M059J (cell line): ENCODE results near the gene CHMP4A. TPM values are rescaled to one million over a fixed set of nuclear protein-coding genes. Genes with fewer than 3 reads are reported as not detected.
"Not testable (repeated sequence)": the region's sequence is repeated elsewhere in the genome, so short reads cannot be mapped to it uniquely, and the experiment has no call there.

Source experiments
- DNase-seq: peaks from one replicate; pipeline ENCODE4 v3.0.0-alpha.2; 2012; ENCODE audit warnings: low read depth
- total RNA-seq: library from RNA; depleted of rRNA; stranded (reverse); fragments of >200 nt; shearing (Covaris generic); gene quantifications from 2 replicates; pipeline ENCODE4 v1.2.3, GENCODE V29; 2014

CHMP4A gene
- total RNA-seq, 1 experiment from 2014 or later = 44.8 TPM

DNA sequence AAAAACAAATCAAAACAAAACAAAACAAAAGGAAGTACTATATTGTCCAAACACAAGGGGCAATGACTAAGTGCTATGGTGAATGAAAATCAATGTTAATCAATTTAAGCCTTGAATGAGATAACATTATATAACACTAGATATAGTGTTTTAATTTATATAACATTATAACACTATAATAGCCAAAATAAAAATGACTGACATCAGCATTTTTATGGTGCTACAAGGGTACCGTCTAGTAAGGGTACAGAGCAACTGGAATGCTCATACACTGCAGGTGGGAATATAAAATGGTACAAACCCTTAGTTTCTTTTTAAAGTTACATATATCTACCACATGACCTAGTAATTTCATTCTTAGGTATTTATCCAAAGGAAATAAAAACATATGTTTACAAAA is 13.2 kb upstream of the CHMP4A start:
- DNase-seq = no peak

DNA sequence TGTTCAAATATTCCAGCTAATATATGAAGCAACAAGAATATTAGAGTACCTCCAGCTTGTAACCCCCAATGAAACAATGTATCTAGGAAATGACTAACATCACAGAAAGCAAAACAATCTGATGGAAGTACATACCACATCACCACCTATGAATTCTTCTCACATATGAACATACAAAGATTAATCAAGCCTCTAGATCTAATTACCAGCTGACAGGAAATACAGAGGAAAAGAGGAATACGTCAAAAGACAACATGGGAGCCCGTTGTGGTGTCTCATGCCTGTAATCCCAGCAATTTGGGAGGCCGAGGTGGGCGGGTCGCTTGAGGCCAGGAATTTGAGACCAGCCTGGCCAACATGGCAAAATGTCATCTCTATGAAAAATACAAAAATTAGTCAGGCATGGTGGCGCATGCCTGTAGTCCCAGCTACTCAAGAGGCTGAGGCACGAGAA is 11.4 kb upstream of the CHMP4A start:
- peak; percentile 85 for DNase-seq

- DNase-seq = not testable (repeated sequence)
These were observed 9.7 kb upstream of the CHMP4A start for GRCh38 chr14:24222987-24223386.

DNA sequence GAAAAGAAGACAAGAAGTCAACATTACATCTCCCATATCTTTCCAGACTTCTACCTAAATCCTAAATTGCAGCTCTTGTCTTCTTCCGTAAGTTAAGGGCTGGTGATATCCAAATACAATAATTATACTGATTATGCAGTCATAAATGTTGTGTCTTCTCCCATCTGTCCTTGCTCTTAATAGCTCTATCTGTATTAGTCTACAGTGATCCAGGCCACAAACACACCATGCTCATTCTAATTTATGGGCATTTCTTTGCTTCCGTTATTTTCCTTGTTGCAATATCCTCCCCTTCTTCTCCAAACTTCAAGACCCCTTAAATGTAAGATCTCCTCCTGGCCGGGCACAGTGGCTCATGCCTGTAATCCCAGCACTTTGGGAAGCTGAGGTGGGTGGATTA is 6.2 kb upstream of the CHMP4A start:
- DNase-seq = no peak

GRCh38 chr14:24219080-24219479 is 5.8 kb upstream of the CHMP4A start:
- no peak for DNase-seq

GRCh38 chr14:24216876-24217275 is 3.6 kb upstream of the CHMP4A start:
- DNase-seq = not testable (repeated sequence)

DNA sequence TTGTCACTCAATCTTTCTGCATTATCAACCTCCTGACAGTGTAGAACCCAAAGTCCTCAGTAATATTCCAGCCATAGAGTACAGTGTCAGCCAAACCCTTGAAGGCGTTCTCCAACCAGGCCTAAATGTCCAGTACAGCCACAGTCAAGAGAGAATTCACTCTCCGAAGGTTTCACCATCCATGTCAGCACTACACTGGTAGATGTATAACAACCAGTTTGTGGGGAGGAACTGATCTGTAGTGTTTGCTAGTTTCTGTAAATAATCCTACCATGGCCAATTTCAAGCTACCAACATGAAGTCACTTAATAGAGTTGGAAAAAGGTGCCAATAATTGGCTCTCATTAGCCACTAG is 3.0 kb upstream of the CHMP4A start:
- DNase-seq = no peak

DNA sequence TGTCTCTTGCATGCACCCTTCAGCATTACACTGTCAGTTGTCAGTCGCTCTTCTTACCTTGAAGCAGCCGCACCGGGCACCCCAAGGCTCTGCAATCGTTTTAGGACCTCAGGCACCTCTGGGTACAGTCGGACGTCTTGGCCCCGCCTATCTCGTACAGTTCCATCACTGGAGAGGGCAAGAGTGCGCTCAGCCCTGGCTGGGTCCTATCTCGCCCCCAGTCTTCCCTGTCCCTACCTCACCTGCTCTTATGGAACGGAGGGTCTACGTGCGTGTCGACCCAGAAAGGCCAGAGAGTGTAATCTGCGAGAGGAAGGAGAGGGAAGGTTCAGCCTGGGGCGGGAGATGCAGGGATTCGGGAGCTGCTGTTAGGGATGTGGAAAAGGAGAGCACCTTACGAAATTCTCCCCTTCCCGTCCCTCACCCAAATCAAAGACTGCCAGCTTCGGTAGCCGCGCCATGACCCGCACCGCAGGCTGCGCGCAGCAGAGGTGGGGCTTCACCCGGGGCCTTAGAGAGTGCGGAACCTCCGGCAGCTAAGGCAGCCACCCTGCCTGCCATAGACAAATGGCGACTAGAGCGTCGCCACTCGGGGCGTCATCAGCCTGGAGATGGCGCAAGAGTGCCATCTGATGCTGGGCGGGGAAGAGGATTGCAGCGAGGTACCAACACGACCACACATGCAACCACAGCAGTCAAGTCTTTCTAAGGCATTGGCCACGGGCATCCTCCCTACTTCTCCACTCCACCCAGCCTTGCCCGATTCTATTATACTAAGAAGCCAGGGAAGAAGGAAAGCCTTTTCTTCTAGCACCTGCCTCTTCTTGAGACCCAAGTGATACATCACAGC is 2.4 kb upstream of the CHMP4A start, which contains the start of gene MDP1:
MDP1 (minus strand) TSS at position 572 of the 850 bp plus-strand sequence; CDS start at position 461, 111 bp downstream.
- peak; percentile 85 for DNase-seq

DNA sequence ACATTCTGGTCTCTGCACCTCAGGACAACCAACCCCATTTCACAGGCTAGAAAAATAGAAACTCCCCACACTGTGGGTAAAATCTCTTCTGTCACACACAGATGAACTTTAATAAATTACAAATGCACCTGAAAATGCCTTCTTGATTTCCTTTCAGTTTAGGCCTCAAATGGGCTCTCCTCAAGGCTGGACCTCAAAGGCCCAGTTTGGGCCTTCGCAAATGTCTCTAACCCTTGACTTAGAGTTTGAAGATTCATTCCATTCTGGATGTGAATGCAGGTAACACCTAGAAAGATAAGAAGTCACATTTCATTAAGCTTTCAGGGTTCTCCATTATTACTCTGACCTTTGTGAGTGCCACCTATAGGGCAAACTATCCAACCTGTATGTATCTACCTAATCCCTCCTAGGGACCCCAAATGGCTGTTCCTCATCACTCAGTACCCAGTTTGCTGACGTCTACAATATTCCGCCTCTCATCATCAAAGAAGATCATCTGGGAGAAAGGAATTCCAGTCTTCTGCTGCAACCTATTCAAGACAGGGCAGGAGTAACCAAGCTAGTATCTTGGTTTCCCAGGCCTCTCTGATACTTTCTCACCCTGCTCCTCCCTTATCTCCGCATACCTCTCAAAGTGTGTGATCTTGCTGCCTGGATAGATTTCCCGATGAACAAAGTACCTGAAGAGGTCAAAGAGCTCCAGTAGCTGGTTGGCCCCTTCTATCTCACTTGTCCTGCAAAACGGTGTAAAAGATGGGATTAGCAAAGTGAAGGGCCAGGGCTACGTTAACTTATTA is 776 bp upstream of the CHMP4A start:
- DNase-seq = no peak

GRCh38 chr14:24211311-24211710 is 2.0 kb downstream of the CHMP4A start:
- DNase-seq = no peak

GRCh38 chr14:24207625-24208024 is 5.7 kb downstream of the CHMP4A start:
- DNase-seq = no peak

GRCh38 chr14:24207104-24207551 is 6.2 kb downstream of the CHMP4A start:
- DNase-seq = no peak

- no peak for DNase-seq
These were observed 6.8 kb downstream of the CHMP4A start for GRCh38 chr14:24206260-24207103.

DNA sequence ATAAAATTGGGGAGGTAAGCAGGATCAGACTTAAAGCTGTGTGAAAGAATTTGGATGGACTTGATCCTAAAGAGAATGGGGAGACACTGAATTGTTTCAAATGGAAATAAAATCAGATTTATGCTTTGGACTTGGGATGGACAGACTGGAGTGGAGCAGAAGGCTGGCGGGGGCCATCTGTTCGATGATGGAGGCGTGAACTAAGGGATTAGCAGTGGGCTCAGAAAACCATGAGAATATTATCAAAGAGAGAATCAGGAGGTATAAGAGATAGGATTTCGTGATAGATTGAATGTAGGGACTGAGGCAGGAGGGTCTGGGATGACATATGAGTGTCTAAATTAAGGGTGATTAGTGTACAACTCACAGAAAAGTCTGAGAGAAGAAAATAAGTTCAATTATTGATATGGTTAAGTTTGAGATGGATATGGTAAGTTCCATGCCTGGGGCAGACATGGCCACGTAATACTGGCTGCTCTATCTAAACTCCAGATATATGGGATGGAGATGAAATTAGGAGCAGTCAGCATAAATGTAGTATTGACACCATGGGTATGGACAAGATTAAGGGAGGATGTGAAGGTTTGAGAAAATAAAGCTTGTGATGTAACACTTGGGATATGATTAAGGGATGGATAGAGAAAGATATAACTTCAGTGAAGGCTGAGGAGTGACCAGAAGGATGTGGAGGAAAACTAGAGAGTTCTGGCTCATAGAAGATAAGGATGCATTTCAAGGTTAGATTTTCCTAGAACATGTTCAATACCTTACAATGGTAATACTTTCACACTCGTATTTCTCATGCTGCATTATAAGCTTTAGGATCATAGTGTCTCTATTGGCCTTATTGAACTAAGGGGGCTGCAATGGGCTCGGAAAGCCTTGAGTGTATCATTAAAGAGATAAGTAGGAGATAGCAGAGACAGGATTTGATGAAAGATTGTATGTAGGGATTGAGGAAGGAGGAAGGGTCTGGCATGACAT is 8.8 kb downstream of the CHMP4A start:
- no peak for DNase-seq

- DNase-seq = not testable (repeated sequence)
These were observed 9.9 kb downstream of the CHMP4A start for GRCh38 chr14:24203249-24203886.

DNA sequence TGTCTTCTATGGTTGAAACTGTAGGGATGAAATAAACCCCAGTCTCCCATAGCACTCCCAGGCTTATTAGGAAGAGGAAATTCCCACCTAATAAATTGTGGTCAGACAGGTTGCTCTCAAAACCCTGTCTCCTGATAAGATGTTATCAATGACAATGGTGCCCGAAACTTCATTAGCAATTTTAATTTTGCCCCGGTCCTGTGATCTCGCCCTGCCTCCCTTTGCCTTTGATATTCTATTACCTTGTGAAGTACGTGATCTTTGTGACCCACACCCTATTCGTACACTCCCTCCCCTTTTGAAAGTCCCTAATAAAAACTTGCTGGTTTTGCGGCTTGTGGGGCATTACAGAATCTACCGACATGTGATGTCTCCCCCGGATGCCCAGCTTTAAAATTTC is 10.8 kb downstream of the CHMP4A start:
- not testable (repeated sequence) for DNase-seq

GRCh38 chr14:24198814-24199524 is 14.3 kb downstream of the CHMP4A start:
- DNase-seq = no peak

DNA sequence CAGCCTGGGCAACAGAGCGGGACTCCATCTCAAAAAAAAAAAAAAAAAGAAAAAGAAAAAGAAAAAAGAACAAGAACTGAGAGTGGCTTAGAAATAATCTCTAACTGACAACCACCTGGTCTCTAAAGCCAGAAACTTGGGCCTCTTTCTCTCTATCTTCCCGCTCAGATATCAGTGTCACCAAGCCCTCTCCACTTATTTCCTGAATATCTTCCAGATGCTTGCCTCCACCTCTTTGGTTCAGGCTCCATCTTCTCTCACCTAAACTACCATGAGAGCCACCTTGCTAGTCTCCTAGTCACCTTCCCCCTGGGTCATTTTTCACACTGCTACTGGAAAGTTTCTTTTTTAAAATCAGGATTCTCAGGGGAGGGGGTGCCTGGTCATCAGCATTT is 16.2 kb downstream of the CHMP4A start:
- DNase-seq = no peak
